Upper lobe of left lung (tissue), 6 donors: Measurements from ENCODE around the gene SOX11. TPM values are rescaled to one million over a fixed set of nuclear protein-coding genes. Genes with fewer than 3 reads are reported as not detected.

ENCODE experiments used
- ATAC-seq, 2 donors: fragments of 200-7000 bp; cut with Tn5 transposase; one replicate each; pipeline ENCODE4 v1.9.1; 2022; ENCODE audit warnings: mild to moderate bottlenecking in 2 of 2, moderate library complexity in 2 of 2; ENCODE audit not compliant: low FRiP score in 2 of 2
- DNase-seq, 2 donors: peaks; one replicate each; pipeline ENCODE4 v3.0.0-alpha.2; 2019 to 2020
- H3K27ac ChIP-seq, 4 donors: fragments of 200-600 bp; sonication (generic); one replicate each; pipeline ENCODE4 v1.5.1; 2016 to 2019
- H3K27me3 ChIP-seq, 4 donors: fragments of 200-600 bp; sonication (generic); one replicate each; pipeline ENCODE4 v1.5.1; 2017 to 2019
- H3K36me3 ChIP-seq, 4 donors: fragments of 200-600 bp; sonication (generic); one replicate each; pipeline ENCODE4 v1.5.1; 2016 to 2019
- H3K4me1 ChIP-seq, 4 donors: fragments of 200-600 bp; sonication (generic); one replicate each; pipeline ENCODE4 v1.5.1; 2018 to 2019
- H3K4me3 ChIP-seq, 4 donors: fragments of 200-600 bp; sonication (generic); one replicate each; pipeline ENCODE4 v1.5.1; 2017 to 2019; ENCODE audit warnings: mild to moderate bottlenecking in 2 of 4, moderate library complexity in 1 of 4
- H3K9me3 ChIP-seq, 4 donors: fragments of 200-600 bp; sonication (generic); one replicate each; pipeline ENCODE4 v1.5.1; 2018 to 2019
- CTCF ChIP-seq, 6 experiments: fragments of 450-650 bp in 4 of 6; fragments of 200-600 bp in 2 of 6; sonication (generic) in 2 of 6; IDR thresholded peaks; one replicate each; pipeline ENCODE4 v1.5.1; 2016 to 2019; ENCODE audit warnings: antibody characterized with exemption in 6 of 6
- EP300 ChIP-seq, 4 donors: sonication (generic); formaldehyde crosslinking; IDR thresholded peaks; one replicate each; pipeline ENCODE4 v1.5.1; 2017; ENCODE audit warnings: antibody characterized with exemption in 4 of 4, control low read depth in 2 of 4
- POLR2A ChIP-seq, 4 donors: fragments of 450-650 bp; IDR thresholded peaks; one replicate each; pipeline ENCODE4 v1.5.1; 2016 to 2017; ENCODE audit warnings: antibody characterized with exemption in 4 of 4, mild to moderate bottlenecking in 2 of 4
- POLR2AphosphoS5 ChIP-seq, 2 donors: sonication (generic); formaldehyde crosslinking; IDR thresholded peaks; one replicate each; pipeline ENCODE4 v1.5.1; 2017; ENCODE audit warnings: antibody characterized with exemption in 2 of 2
- WGBS, 2 donors: methylation state at CpG; one replicate each; pipeline ENCODE4 v1.1.5; 2017 to 2018; 5-methylcytosine and 5-hydroxymethylcytosine counted together
- total RNA-seq, 6 donors: library from RNA; depleted of rRNA in 4 of 6; stranded (reverse); fragments of >200 nt in 4 of 6; gene quantifications; one replicate each; pipeline versions ENCODE4 v1.1.0 to v1.2.1, GENCODE V29; 2016 to 2021
- donor health status: DM: no; HTN: no; CAD: no; lungs with moderate emphysema.
- donor health status: DM: no; HTN: yes; CAD: no; lungs with severe emphysema.

SOX11 gene
- total RNA-seq, 6 donors from 2014 or later, result 0.06 to 0.13 TPM; not detected in 4

GRCh38 chr2:5673145-5674025 lies 18.8 kb upstream of the SOX11 start:
- Histone ChIP-seq H3K36me3 (no peaks in the 10 kb centered on the region), H3K9me3 (no peaks in the 10 kb centered on the region), H3K27me3 (peaks cover 0 to 6% (median 3%) of the 10 kb centered on the region in 4 donors), H3K4me1 (peaks cover 0 to 6% (median 0%) of the 10 kb centered on the region in 4 donors), H3K4me3 (no peak overlapping the region), H3K27ac (no peak overlapping the region)
- peak; percentile 11 to 31 for ATAC-seq
- WGBS, 2 donors, result 13 to 19% methylated on average over 12 to 48 of the region's 58 CpGs
- peak in 1 of 2 donors; percentile 80 for DNase-seq
- no peak for TF ChIP-seq EP300 (IDR thresholded peaks at IDR 0.05)

GRCh38 chr2:5674026-5674340 lies 18.2 kb upstream of the SOX11 start:
- Histone ChIP-seq H3K9me3 (no peaks in the 10 kb centered on the region), H3K36me3 (no peaks in the 10 kb centered on the region), H3K4me1 (peaks cover 0 to 6% (median 0%) of the 10 kb centered on the region in 4 donors), H3K27me3 (peaks cover 0 to 6% (median 3%) of the 10 kb centered on the region in 4 donors), H3K27ac (no peak overlapping the region), H3K4me3 (no peak overlapping the region)
- no peak for TF ChIP-seq EP300 (IDR thresholded peaks at IDR 0.05)
- no peak for TF ChIP-seq POLR2AphosphoS5 (IDR thresholded peaks at IDR 0.05)
- TF ChIP-seq CTCF (IDR thresholded peaks at IDR 0.05), result no peak
- TF ChIP-seq POLR2A (IDR thresholded peaks at IDR 0.05), result no peak
- ATAC-seq (no peak), DNase-seq (no peak)
- WGBS, 2 donors, result 26 to 35% methylated on average over 2 of the region's 2 CpGs

GRCh38 chr2:5677133-5677532 lies 15.1 kb upstream of the SOX11 start:
- DNase-seq, result no peak
- Histone ChIP-seq H3K9me3 (no peaks in the 10 kb centered on the region), H3K27ac (no peak overlapping the region), H3K4me1 (peaks cover 0 to 6% (median 0%) of the 10 kb centered on the region in 4 donors), H3K36me3 (no peaks in the 10 kb centered on the region), H3K4me3 (no peak overlapping the region), H3K27me3 (peaks cover 0 to 6% (median 3%) of the 10 kb centered on the region in 4 donors)
- TF ChIP-seq POLR2A (IDR thresholded peaks at IDR 0.05) (no peak), POLR2AphosphoS5 (IDR thresholded peaks at IDR 0.05) (no peak), CTCF (IDR thresholded peaks at IDR 0.05) (no peak), EP300 (IDR thresholded peaks at IDR 0.05) (no peak)
- ATAC-seq, result no peak
- WGBS, 2 donors, result 73 to 88% methylated on average over 2 of the region's 2 CpGs

GRCh38 chr2:5683471-5683870 lies 8.7 kb upstream of the SOX11 start:
- Histone ChIP-seq H3K9me3 (no peaks in the 10 kb centered on the region), H3K4me1 (no peaks in the 10 kb centered on the region), H3K27ac (no peak overlapping the region), H3K36me3 (no peaks in the 10 kb centered on the region), H3K4me3 (no peak overlapping the region), H3K27me3 (no peaks in the 10 kb centered on the region)
- TF ChIP-seq EP300 (IDR thresholded peaks at IDR 0.05) (no peak), POLR2A (IDR thresholded peaks at IDR 0.05) (no peak), CTCF (IDR thresholded peaks at IDR 0.05) (no peak)
- DNase-seq (no peak), ATAC-seq (no peak)
- WGBS, 2 donors, result 79 to 89% methylated on average over 6 of the region's 6 CpGs

- Histone ChIP-seq H3K27ac (no peak overlapping the region), H3K4me1 (no peaks in the 10 kb centered on the region), H3K36me3 (no peaks in the 10 kb centered on the region), H3K9me3 (no peaks in the 10 kb centered on the region), H3K4me3 (no peak overlapping the region), H3K27me3 (no peaks in the 10 kb centered on the region)
- TF ChIP-seq POLR2A (IDR thresholded peaks at IDR 0.05) (no peak), CTCF (IDR thresholded peaks at IDR 0.05) (no peak), POLR2AphosphoS5 (IDR thresholded peaks at IDR 0.05) (no peak), EP300 (IDR thresholded peaks at IDR 0.05) (no peak)
- no peak for DNase-seq
- ATAC-seq, result no peak
- WGBS, 2 donors, result 74 to 75% methylated on average over 9 of the region's 9 CpGs
Observed at GRCh38 chr2:5685225-5685624, 7.0 kb upstream of the SOX11 start.
